Activated T-helper 1 cell treated with anti-CD3 and anti-CD28 coated beads, Interleukin-12 subunit alpha, Interleukin-12 subunit beta, Interleukin-2, Interleukin-4 antibody, amounts not matched to agents 30 ng/mL and 10 ng/mL and 1 ng/mL, durations not matched to agents 14 hours and 24 hours and 36 hours (primary cell): ENCODE results near the gene DOCK1. TPM values are rescaled to one million over a fixed set of nuclear protein-coding genes. Genes with fewer than 3 reads are reported as not detected.

Experiments used
- DNase-seq: peaks from one replicate; pipeline ENCODE4 v3.0.0; 2021; ENCODE audit warnings: low spot score
- H3K27ac Mint-ChIP-seq: one replicate; pipeline ENCODE4 v1.8.0; 2021; ENCODE audit warnings: mild to moderate bottlenecking, mixed read lengths
- H3K27me3 Mint-ChIP-seq: one replicate; pipeline ENCODE4 v1.8.0; 2022; ENCODE audit warnings: mild to moderate bottlenecking, moderate library complexity, mixed read lengths; ENCODE audit not compliant: insufficient read depth
- H3K36me3 Mint-ChIP-seq: one replicate; pipeline ENCODE4 v1.8.0; 2021; ENCODE audit warnings: low read depth, mixed read lengths
- H3K4me1 Mint-ChIP-seq: one replicate; pipeline ENCODE4 v1.8.0; 2021; ENCODE audit warnings: low read depth, mixed read lengths
- H3K4me3 Mint-ChIP-seq: one replicate; pipeline ENCODE4 v1.8.0; 2021; ENCODE audit warnings: mild to moderate bottlenecking, moderate library complexity, mixed read lengths
- H3K9me3 Mint-ChIP-seq: one replicate; pipeline ENCODE4 v1.8.0; 2021; ENCODE audit warnings: mixed read lengths
- intact Hi-C: fragments of 100-400 bp; cut with micrococcal nuclease; formaldehyde crosslinking; loops from one replicate; pipeline ENCODE4 v1.15.1; 2024
- total RNA-seq: library from RNA; stranded (reverse); gene quantifications from 2 replicates; pipeline ENCODE4 v1.2.3, GENCODE V29; 2022

The DOCK1 gene
- total RNA-seq, 1 donor from 2014 or later: 0.75 TPM

DNA sequence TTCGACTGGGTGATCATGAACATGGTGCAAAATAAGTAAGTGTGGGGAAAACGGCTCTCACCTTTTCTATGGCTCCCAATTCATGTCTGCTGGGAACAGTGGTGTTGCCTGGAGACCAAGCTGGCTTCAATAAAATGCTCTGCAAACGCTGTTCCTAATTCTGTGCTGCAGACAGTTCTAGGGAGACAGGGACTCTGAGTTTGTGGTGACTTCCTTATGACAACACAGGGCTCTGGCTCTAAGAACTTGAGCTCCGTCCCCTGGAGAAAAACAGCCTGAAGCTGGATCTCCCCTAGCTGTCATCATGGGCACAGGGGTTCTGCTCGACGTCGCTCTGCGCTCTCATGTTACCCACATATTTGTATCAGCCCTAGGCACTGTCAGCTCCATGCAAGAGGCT is 352.2 kb downstream of the DOCK1 start:
- H3K27me3 Mint-ChIP-seq: peaks cover 9% of the 10 kb centered on the region
- intact Hi-C loops: no loop called here
- H3K27ac Mint-ChIP-seq: no peak overlapping the region
- no peaks in the 10 kb centered on the region for H3K36me3 Mint-ChIP-seq
- peaks cover 13% of the 10 kb centered on the region for H3K4me1 Mint-ChIP-seq
- DNase-seq: no peak
- H3K4me3 Mint-ChIP-seq: no peak overlapping the region
- H3K9me3 Mint-ChIP-seq: peaks cover 20% of the 10 kb centered on the region

GRCh38 chr10:127259347-127259746 is 354.1 kb downstream of the DOCK1 start:
- peaks cover 6% of the 10 kb centered on the region for H3K4me1 Mint-ChIP-seq
- intact Hi-C loops: no loop called here
- H3K9me3 Mint-ChIP-seq: peaks cover 20% of the 10 kb centered on the region
- H3K36me3 Mint-ChIP-seq: no peaks in the 10 kb centered on the region
- no peak overlapping the region for H3K27ac Mint-ChIP-seq
- no peaks in the 10 kb centered on the region for H3K27me3 Mint-ChIP-seq
- DNase-seq: no peak
- H3K4me3 Mint-ChIP-seq: no peak overlapping the region

DNA sequence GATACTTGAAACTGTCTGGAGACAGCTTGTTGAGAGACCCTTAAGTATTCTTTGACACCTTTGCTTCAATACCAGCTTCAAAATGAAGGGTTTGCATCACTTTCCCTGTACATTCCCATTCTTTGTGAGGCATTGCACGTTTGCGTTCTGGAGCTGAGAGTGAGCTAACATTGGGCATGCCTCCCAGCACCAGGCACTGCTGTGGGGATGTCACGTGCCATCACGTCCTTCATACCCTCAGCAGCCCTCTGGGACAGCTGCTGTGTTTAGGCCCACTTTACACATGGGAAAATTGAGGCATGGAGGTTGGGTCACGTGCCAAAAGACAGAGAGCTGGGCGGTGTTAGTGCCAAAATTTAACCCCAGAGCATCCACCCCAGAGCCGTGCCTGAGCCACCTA is 357.4 kb downstream of the DOCK1 start:
- intact Hi-C loops: no loop called here
- DNase-seq: no peak
- Mint-ChIP-seq H3K4me1 (no peaks in the 10 kb centered on the region), H3K27ac (no peak overlapping the region), H3K36me3 (no peaks in the 10 kb centered on the region), H3K9me3 (peaks cover 20% of the 10 kb centered on the region), H3K4me3 (no peak overlapping the region), H3K27me3 (peaks cover 4% of the 10 kb centered on the region)

DNA sequence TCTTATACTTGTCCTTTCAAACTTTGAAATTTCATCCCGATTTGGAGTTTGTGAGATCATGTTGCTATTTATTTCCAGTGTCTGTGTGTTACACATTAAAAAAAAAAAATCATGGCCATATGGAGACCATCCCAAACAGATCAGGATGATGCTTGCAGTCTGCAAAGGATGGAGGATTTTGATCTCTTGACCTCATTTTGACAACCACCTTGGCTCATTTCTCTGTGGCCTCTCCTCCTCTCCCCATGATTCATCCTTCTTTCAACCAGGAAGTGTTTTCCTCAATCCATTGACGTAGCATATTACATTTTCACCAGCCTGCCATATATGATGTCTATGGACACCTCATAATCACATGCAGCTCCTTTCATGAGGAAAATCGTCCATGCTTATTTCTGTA is 360.1 kb downstream of the DOCK1 start:
- H3K4me1 Mint-ChIP-seq: no peaks in the 10 kb centered on the region
- peaks cover 4% of the 10 kb centered on the region for H3K27me3 Mint-ChIP-seq
- no peak for DNase-seq
- no peak overlapping the region for H3K27ac Mint-ChIP-seq
- peaks cover 15% of the 10 kb centered on the region for H3K9me3 Mint-ChIP-seq
- intact Hi-C loops: no loop called here
- no peak overlapping the region for H3K4me3 Mint-ChIP-seq
- H3K36me3 Mint-ChIP-seq: no peaks in the 10 kb centered on the region

DNA sequence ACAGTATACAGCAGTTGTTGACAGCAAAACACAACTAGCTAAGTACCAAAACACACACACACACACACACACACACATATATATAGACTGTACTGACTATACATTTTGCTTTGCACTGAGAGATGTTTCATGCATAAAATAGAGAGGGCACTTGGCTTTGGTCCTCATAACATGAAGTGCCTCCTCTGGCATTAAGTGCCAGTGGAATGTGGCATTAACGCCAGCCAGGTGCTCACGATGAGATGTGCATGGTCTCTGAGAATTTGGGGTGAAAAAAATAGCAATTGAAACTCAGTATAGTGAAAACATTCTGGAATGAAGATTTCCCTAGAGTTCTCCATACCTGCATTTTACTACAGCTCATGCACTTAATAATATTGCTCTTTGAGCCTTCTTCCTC is 361.2 kb downstream of the DOCK1 start:
- intact Hi-C loops: no loop called here
- Mint-ChIP-seq H3K9me3 (peaks cover 6% of the 10 kb centered on the region), H3K27me3 (peaks cover 4% of the 10 kb centered on the region), H3K4me3 (no peak overlapping the region), H3K27ac (no peak overlapping the region), H3K4me1 (no peaks in the 10 kb centered on the region), H3K36me3 (no peaks in the 10 kb centered on the region)
- no peak for DNase-seq

- Mint-ChIP-seq H3K27ac (no peak overlapping the region), H3K4me1 (no peaks in the 10 kb centered on the region), H3K4me3 (no peak overlapping the region), H3K27me3 (peaks cover 4% of the 10 kb centered on the region), H3K9me3 (no peaks in the 10 kb centered on the region), H3K36me3 (no peaks in the 10 kb centered on the region)
- intact Hi-C loops: no loop called here
- no peak for DNase-seq
These were observed 362.2 kb downstream of the DOCK1 start for GRCh38 chr10:127267442-127267841.

- Mint-ChIP-seq H3K4me3 (no peak overlapping the region), H3K4me1 (no peaks in the 10 kb centered on the region), H3K27me3 (peaks cover 6% of the 10 kb centered on the region), H3K9me3 (no peaks in the 10 kb centered on the region), H3K27ac (no peak overlapping the region), H3K36me3 (no peaks in the 10 kb centered on the region)
- intact Hi-C loops: no loop called here
- DNase-seq: no peak
These were observed 366.8 kb downstream of the DOCK1 start for GRCh38 chr10:127272076-127272475.

DNA sequence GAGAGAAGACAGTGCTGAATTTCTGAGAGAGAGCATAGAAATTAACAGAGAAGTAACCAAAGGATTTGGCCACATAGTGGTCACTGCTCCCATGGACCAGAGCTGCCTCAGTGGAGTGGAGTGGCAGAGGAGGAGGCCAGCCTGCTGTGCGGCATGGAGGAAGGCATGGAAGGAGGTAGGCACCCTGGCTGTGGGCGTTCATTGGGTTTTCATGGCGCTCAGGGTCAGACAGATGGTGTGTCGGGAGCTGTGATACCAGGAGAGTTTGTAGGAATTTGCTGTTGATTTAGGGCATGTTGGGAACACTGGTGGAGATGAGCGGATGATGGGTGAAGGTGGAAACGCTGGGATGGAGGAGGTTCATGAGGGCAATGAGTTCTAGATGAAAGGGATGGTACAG is 370.0 kb downstream of the DOCK1 start:
- DNase-seq: no peak
- intact Hi-C loops: no loop called here
- Mint-ChIP-seq H3K9me3 (no peaks in the 10 kb centered on the region), H3K36me3 (no peaks in the 10 kb centered on the region), H3K4me1 (no peaks in the 10 kb centered on the region), H3K27me3 (peaks cover 13% of the 10 kb centered on the region), H3K4me3 (no peak overlapping the region), H3K27ac (no peak overlapping the region)

DNA sequence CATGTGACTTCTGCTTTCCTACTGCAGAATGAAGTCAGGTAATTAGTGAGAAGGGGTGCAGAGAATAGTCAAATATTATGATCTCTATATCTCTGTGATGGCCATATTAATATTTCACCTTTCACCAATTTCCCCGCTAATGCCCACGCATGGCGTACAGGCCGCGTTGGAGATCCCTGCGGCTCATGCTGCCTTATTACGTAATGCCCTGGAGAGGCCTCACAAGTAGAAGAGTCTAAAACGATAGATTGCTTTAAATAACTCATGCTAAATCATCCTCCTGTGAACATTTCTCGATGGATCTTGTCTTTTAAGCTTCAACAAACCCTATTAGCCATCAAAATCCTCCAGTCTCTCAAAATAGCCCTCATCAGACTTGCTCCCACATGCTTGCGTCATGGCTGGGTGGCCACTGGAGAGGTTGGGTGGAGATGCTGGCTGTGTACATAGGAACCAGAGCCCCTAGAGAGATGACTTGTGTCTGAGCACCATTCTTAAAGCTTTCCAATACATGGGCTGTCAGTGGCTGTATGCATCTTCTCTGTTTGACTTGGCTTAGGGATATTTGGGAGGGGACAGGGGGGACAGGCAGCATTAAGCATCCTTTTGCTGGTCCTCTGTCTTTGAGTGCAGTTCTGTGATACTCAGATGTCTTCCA is 370.7 kb downstream of the DOCK1 start:
- intact Hi-C loops: no loop called here
- H3K27me3 Mint-ChIP-seq: peaks cover 15% of the 10 kb centered on the region
- H3K9me3 Mint-ChIP-seq: no peaks in the 10 kb centered on the region
- H3K4me1 Mint-ChIP-seq: no peaks in the 10 kb centered on the region
- H3K4me3 Mint-ChIP-seq: no peak overlapping the region
- no peak overlapping the region for H3K27ac Mint-ChIP-seq
- no peak for DNase-seq
- H3K36me3 Mint-ChIP-seq: no peaks in the 10 kb centered on the region

- no peaks in the 10 kb centered on the region for H3K4me1 Mint-ChIP-seq
- no peaks in the 10 kb centered on the region for H3K9me3 Mint-ChIP-seq
- no peaks in the 10 kb centered on the region for H3K36me3 Mint-ChIP-seq
- H3K4me3 Mint-ChIP-seq: no peak overlapping the region
- H3K27ac Mint-ChIP-seq: no peak overlapping the region
- intact Hi-C loops: no loop called here
- H3K27me3 Mint-ChIP-seq: peaks cover 15% of the 10 kb centered on the region
- DNase-seq: no peak
These were observed 371.7 kb downstream of the DOCK1 start for GRCh38 chr10:127276794-127277462.

GRCh38 chr10:127278001-127278400 is 372.8 kb downstream of the DOCK1 start:
- H3K27me3 Mint-ChIP-seq: peaks cover 14% of the 10 kb centered on the region
- no peaks in the 10 kb centered on the region for H3K36me3 Mint-ChIP-seq
- H3K4me3 Mint-ChIP-seq: no peak overlapping the region
- H3K9me3 Mint-ChIP-seq: no peaks in the 10 kb centered on the region
- no peaks in the 10 kb centered on the region for H3K4me1 Mint-ChIP-seq
- intact Hi-C loops: no loop called here
- no peak for DNase-seq
- H3K27ac Mint-ChIP-seq: no peak overlapping the region

DNA sequence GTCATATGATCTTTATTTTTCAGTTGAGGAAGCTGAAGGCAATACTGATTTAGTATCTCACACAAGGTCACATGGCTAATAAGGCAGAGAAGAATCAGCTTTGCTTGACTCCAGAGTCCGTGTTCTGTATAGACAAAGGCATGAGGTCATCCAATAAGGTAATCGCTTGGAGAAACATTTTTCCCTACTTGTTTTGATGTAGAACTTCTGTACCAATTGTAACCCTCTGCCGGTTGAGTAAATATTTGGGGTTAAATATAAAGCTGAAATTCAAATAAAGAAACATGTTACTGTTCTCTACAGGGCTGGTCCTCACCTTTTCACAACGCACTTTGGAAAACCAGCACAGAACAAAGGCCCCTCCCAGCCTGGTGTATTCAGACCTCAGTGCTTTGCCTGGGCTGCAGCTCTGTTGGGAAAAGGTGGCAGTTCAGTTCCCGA is 374.1 kb downstream of the DOCK1 start:
- Mint-ChIP-seq H3K27me3 (peaks cover 12% of the 10 kb centered on the region), H3K4me3 (no peak overlapping the region), H3K4me1 (no peaks in the 10 kb centered on the region), H3K9me3 (no peaks in the 10 kb centered on the region), H3K36me3 (no peaks in the 10 kb centered on the region), H3K27ac (no peak overlapping the region)
- no peak for DNase-seq
- intact Hi-C loops: no loop called here

DNA sequence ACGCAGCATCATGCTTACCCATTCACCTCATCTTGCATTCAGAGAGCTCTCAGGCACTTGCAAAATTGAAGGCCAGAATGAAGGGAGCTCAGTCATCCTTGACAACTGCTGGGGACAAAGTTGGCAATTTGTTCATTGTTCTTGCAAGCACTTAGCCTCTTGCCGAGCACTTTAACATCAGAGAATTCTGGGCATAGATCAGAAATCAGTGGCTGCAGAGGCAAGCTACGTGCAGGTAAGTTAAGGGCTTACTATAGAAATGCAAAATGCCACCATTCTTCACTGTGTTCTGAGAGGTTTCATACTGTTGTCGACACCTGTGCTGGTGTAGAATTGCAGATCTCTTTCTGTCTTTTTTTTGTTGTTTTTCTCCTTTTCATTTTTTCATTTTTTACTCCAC is 375.2 kb downstream of the DOCK1 start:
- Mint-ChIP-seq H3K27ac (no peak overlapping the region), H3K4me1 (no peaks in the 10 kb centered on the region), H3K4me3 (no peak overlapping the region), H3K36me3 (no peaks in the 10 kb centered on the region), H3K27me3 (peaks cover 12% of the 10 kb centered on the region), H3K9me3 (no peaks in the 10 kb centered on the region)
- intact Hi-C loops: no loop called here
- DNase-seq: no peak
